ENCODE data around the gene SASH3.

- TF ChIP-seq CTCF (optimal IDR thresholded peaks at IDR 0.05 in 1 of 3, IDR thresholded peaks at IDR 0.05 in 1 of 3, conservative IDR thresholded peaks at IDR 0.05 in 1 of 3; ENCODE audit: extremely low read depth in 1 of 3, insufficient read depth in 2 of 3, low read length in 3 of 3) (no peak), EZH2 (IDR thresholded peaks at IDR 0.05; ENCODE audit: low read length) (no peak)
Measured at GRCh38 chrX:129843459-129844306, 63.9 kb downstream of the SASH3 start, which contains the start of gene ZDHHC9.
